Right lobe of liver (tissue), 4 donors: Measurements from ENCODE around the gene DOCK7.

Experiments
- CTCF ChIP-seq, 4 donors: fragments of 200-600 bp in 3 of 4; fragments of 450-650 bp in 1 of 4; IDR thresholded peaks; one replicate each; pipeline versions ENCODE4 v1.5.1 to v1.8.0; 2016 to 2022; ENCODE audit warnings: antibody characterized with exemption in 4 of 4, mild to moderate bottlenecking in 2 of 4
- POLR2A ChIP-seq: fragments of 450-650 bp; IDR thresholded peaks from one replicate; pipeline ENCODE4 v1.6.1; 2017; ENCODE audit warnings: antibody characterized with exemption, mild to moderate bottlenecking
- donor health status: DM: no; HTN: no; CAD: no.
- donor health status: DM: no; HTN: no; CAD: no.
- donor health status: DM: no; HTN: yes; CAD: no.

DNA sequence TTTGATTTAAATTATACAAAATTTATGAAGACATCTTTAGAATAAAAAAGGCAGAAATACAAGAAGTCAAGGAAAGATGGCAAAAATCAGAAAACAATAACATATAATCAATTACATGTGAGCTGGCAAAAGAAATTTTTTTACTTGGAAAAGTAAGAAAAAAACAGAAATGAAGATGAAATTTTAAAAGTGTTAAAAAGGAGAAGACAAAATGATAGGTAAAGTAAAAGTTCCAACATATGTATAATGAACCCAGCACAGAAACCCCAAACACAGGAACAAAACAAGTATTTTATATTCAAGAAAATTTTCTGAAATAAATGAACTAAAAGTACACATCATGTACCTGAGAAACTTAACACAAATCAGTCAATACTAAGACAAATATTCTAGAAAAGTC lies 188.0 kb downstream of the DOCK7 start:
- no peak for TF ChIP-seq CTCF (IDR thresholded peaks at IDR 0.05)
- no peak for TF ChIP-seq POLR2A
